Uterus (tissue), 2 donors: Measurements from ENCODE around the gene IREB2.

Experiments
- CTCF ChIP-seq, 4 experiments: fragments of 200-600 bp in 2 of 4; fragments of 450-650 bp in 2 of 4; sonication (generic) in 2 of 4; IDR thresholded peaks; one replicate each; pipeline ENCODE4 v1.5.1; 2016 to 2019; ENCODE audit warnings: antibody characterized with exemption in 4 of 4, mild to moderate bottlenecking in 2 of 4, moderate library complexity in 1 of 4
- POLR2A ChIP-seq, 2 donors: fragments of 450-650 bp; IDR thresholded peaks; one replicate each; pipeline ENCODE4 v1.6.1; 2016; ENCODE audit warnings: antibody characterized with exemption in 2 of 2, mild to moderate bottlenecking in 1 of 2, moderate library complexity in 1 of 2

GRCh38 chr15:78431955-78432354 is 6.1 kb upstream of the IREB2 start:
- TF ChIP-seq POLR2A (IDR thresholded peaks at IDR 0.05) (no peak), CTCF (IDR thresholded peaks at IDR 0.05) (no peak)
